Neuronal stem cell (in vitro differentiated cells): ENCODE measurements around the gene PPP4R2.

ENCODE experiments used
- DNase-seq: peaks from one replicate; pipeline ENCODE4 v3.0.0-alpha.2; 2013; ENCODE audit warnings: low spot score
- H2AFZ ChIP-seq: one replicate; pipeline ENCODE4 v1.6.1; 2013; ENCODE audit warnings: mild to moderate bottlenecking, low read length, inconsistent platforms
- H2AK5ac ChIP-seq: 2 replicates; pipeline ENCODE4 v1.6.1; 2013; ENCODE audit warnings: low read depth, mild to moderate bottlenecking, inconsistent platforms, low read length, moderate library complexity, mixed read lengths
- H2BK120ac ChIP-seq: 2 replicates; pipeline ENCODE4 v1.6.1; 2013; ENCODE audit warnings: low read depth, mild to moderate bottlenecking, inconsistent platforms, low read length, moderate library complexity, mixed read lengths
- H2BK12ac ChIP-seq: one replicate; pipeline ENCODE4 v1.6.1; 2013; ENCODE audit warnings: low read length, inconsistent platforms
- H2BK15ac ChIP-seq: 2 replicates; pipeline ENCODE4 v1.6.1; 2013; ENCODE audit warnings: mild to moderate bottlenecking, low read length, inconsistent platforms, mixed read lengths
- H2BK5ac ChIP-seq: one replicate; pipeline ENCODE4 v1.6.1; 2013; ENCODE audit warnings: inconsistent platforms, mild to moderate bottlenecking, low read length, moderate library complexity
- H3K14ac ChIP-seq: one replicate; pipeline ENCODE4 v1.6.1; 2013; ENCODE audit warnings: low read length, inconsistent platforms
- H3K18ac ChIP-seq: 2 replicates; pipeline ENCODE4 v1.6.1; 2013; ENCODE audit warnings: low read length, inconsistent platforms
- H3K23ac ChIP-seq: 2 replicates; pipeline ENCODE4 v1.6.1; 2013; ENCODE audit warnings: low read depth, mild to moderate bottlenecking, mixed read lengths, low read length, inconsistent platforms; ENCODE audit not compliant: poor library complexity
- H3K27ac ChIP-seq: replicated peaks from 3 replicates; pipeline ENCODE4 v1.5.1; 2013; ENCODE audit warnings: low read length, inconsistent platforms
- H3K27me3 ChIP-seq, 3 experiments: 2 replicates each; pipeline ENCODE4 v1.6.1; 2013; ENCODE audit warnings: low read length in 3 of 3, mild to moderate bottlenecking in 2 of 3, inconsistent platforms in 1 of 3, low read depth in 1 of 3, mixed read lengths in 1 of 3, moderate library complexity in 1 of 3; ENCODE audit not compliant: control insufficient read depth in 3 of 3, insufficient read depth in 3 of 3
- H3K36me3 ChIP-seq, 2 donors: replicated peaks in 1 of 2; 2 replicates each; pipeline ENCODE4 v1.6.1; 2013; ENCODE audit warnings: low read length in 2 of 2; ENCODE audit not compliant: control insufficient read depth in 2 of 2, insufficient read depth in 2 of 2
- H3K4ac ChIP-seq: 2 replicates; pipeline ENCODE4 v1.6.1; 2013; ENCODE audit warnings: inconsistent platforms, mild to moderate bottlenecking, low read length, moderate library complexity
- H3K4me1 ChIP-seq, 2 donors: 1 replicate in 1 of 2; 2 replicates in 1 of 2; pipeline ENCODE4 v1.6.1; 2013; ENCODE audit warnings: low read length in 2 of 2, low read depth in 1 of 2; ENCODE audit not compliant: control insufficient read depth in 2 of 2, insufficient read depth in 1 of 2
- H3K4me2 ChIP-seq: one replicate; pipeline ENCODE4 v1.6.1; 2013; ENCODE audit warnings: mild to moderate bottlenecking, low read length, inconsistent platforms; ENCODE audit not compliant: insufficient read depth, poor library complexity, severe bottlenecking
- H3K4me3 ChIP-seq, 2 donors: 2 replicates each; pipeline ENCODE4 v1.5.1; 2013; ENCODE audit warnings: low read length in 2 of 2, mild to moderate bottlenecking in 2 of 2, inconsistent platforms in 1 of 2, moderate library complexity in 1 of 2
- H3K79me1 ChIP-seq: one replicate; pipeline ENCODE4 v1.6.1; 2013; ENCODE audit warnings: low read depth, mild to moderate bottlenecking, inconsistent platforms, low read length, moderate library complexity
- H3K9ac ChIP-seq: one replicate; pipeline ENCODE4 v1.6.1; 2013; ENCODE audit warnings: mild to moderate bottlenecking, low read depth, low read length, inconsistent platforms; ENCODE audit not compliant: poor library complexity
- H3K9me3 ChIP-seq, 2 donors: replicated peaks in 1 of 2; 2 replicates each; pipeline versions ENCODE3 to v1.6.1; 2013; ENCODE audit warnings: low read length in 2 of 2, mild to moderate bottlenecking in 2 of 2, inconsistent platforms in 1 of 2, low read depth in 1 of 2, mixed read lengths in 1 of 2, moderate library complexity in 1 of 2; ENCODE audit not compliant: control insufficient read depth in 2 of 2, insufficient read depth in 1 of 2
- H4K8ac ChIP-seq: one replicate; pipeline ENCODE4 v1.6.1; 2013; ENCODE audit warnings: low read depth, mild to moderate bottlenecking, inconsistent platforms, low read length, moderate library complexity
- H4K91ac ChIP-seq: one replicate; pipeline ENCODE4 v1.6.1; 2013; ENCODE audit warnings: low read length, low read depth, mild to moderate bottlenecking, inconsistent platforms; ENCODE audit not compliant: poor library complexity
- WGBS, 2 donors: extraction: QIAGEN DNeasy Blood & Tissue Kit; methylation state at CpG; one replicate each; pipeline ENCODE4 v1.1.7; 2013; ENCODE audit warnings: missing lambda C conversion rate in 2 of 2, mixed read lengths in 1 of 2; ENCODE audit not compliant: insufficient read length in 2 of 2, insufficient replicate concordance in 1 of 2; ENCODE audit errors: extremely low coverage in 2 of 2; 5-methylcytosine and 5-hydroxymethylcytosine counted together

Gene PPP4R2

DNA sequence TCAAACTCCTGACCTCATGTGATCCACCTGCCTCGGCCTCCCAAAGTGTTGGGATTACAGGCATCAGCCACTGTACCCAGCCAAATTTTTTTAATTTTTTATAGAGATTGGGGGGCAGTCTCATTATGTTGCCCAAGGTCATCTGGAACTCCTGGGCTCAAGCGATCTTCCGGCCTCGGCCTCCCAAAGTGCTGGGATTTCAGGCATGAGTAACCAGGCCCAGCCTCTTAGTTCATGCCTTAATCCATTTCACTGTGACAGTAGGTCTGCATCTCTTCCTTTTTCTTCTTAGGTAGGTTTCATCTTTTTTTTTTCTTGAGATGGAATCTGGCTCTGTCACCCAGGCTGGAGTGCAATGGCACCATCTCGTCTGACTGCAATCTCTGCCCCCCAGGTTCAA lies 37.3 kb upstream of the PPP4R2 start:
- Histone ChIP-seq H3K23ac (no peak overlapping the region), H2BK15ac (no peak overlapping the region), H2BK12ac (no peak overlapping the region), H3K27ac (no peak overlapping the region), H2AK5ac (no peak overlapping the region), H3K27me3 (peaks cover 0 to 37% (median 0%) of the 10 kb centered on the region in 3 experiments), H4K91ac (no peak overlapping the region), H2AFZ (no peak overlapping the region), H3K36me3 (no peaks in the 10 kb centered on the region), H3K4me2 (no peak overlapping the region), H3K9ac (no peak overlapping the region), H3K4me3 (no peak overlapping the region), H2BK120ac (no peak overlapping the region), H3K4me1 (peaks cover 5 to 8% of the 10 kb centered on the region in 2 donors), H3K4ac (no peak overlapping the region), H3K18ac (no peak overlapping the region), H2BK5ac (no peak overlapping the region), H3K9me3 (no peaks in the 10 kb centered on the region), H3K14ac (no peak overlapping the region), H3K79me1 (no peaks in the 10 kb centered on the region), H4K8ac (no peak overlapping the region)
- no peak for DNase-seq
- no CpG with 5 or more reads among the region's 5 CpGs for WGBS, 2 donors

DNA sequence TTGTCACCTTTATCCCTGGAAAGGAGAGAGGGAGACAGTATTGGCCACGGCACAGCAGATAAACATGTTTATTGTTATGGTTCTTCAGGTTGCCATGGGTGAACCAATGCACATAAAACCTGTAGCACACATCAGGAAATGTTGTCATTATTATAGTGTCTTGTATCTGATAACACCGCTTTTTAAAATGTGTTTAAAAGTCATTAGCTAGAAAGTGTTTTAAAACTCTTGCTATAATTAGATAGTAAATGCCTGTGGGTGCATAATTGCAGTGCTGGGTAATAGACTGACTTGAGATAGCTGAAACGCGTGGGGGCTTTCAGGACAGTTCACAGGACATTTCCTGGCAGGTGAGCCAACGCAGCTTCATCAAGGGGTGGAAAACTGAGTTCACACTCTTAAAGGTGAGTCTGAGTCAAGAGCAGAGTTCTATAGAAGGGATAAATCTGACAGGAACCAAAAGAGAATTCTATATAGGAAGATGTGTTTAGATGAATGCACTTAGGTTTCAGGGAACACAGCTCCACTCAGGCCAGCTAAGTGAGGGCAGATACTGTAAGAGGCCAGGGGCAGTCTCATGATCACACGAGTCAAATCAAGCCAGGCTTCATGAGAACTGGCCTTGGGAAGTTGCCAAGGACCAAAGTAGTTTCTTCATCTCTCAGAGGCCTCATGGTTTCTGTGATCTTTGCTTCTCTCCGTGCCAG lies 35.6 kb upstream of the PPP4R2 start:
- H3K4ac ChIP-seq = no peak overlapping the region
- no peak overlapping the region for H3K27ac ChIP-seq
- peaks cover 3 to 5% of the 10 kb centered on the region in 2 donors for H3K4me1 ChIP-seq
- H3K27me3 ChIP-seq = peaks cover 0 to 33% (median 0%) of the 10 kb centered on the region in 3 experiments
- no peak overlapping the region for H2BK12ac ChIP-seq
- no peaks in the 10 kb centered on the region for H3K36me3 ChIP-seq
- no peak overlapping the region for H4K8ac ChIP-seq
- H3K9me3 ChIP-seq = no peaks in the 10 kb centered on the region
- no peak overlapping the region for H2BK120ac ChIP-seq
- no peaks in the 10 kb centered on the region for H3K79me1 ChIP-seq
- no peak overlapping the region for H3K9ac ChIP-seq
- H4K91ac ChIP-seq = no peak overlapping the region
- no peak overlapping the region for H3K4me3 ChIP-seq
- H2BK15ac ChIP-seq = no peak overlapping the region
- no peak for DNase-seq
- H2AFZ ChIP-seq = no peak overlapping the region
- no peak overlapping the region for H2BK5ac ChIP-seq
- H2AK5ac ChIP-seq = no peak overlapping the region
- no peak overlapping the region for H3K4me2 ChIP-seq
- WGBS, 2 donors = no CpG with 5 or more reads among the region's 7 CpGs
- no peak overlapping the region for H3K23ac ChIP-seq
- no peak overlapping the region for H3K14ac ChIP-seq
- H3K18ac ChIP-seq = no peak overlapping the region

DNA sequence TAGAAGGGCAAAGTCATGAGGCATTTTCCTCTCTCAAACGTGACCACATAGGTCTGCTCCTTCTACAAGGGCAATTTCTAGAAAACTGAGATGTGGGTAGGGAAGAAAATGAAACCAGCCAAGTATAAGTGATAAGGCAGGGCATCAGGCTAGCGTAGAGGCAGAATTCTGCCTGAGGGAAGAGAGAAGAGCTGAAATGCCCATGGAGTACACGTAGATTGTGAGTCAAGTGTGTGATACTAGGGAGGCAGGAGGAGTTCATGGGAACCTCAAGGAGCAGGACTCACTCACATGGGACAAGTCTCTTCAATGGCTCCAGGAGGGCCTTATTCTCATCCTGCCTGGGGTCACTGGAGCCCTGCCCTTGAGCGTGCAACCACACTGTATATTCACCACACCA lies 34.9 kb upstream of the PPP4R2 start:
- Histone ChIP-seq H3K4me2 (no peak overlapping the region), H3K4me3 (no peak overlapping the region), H2BK5ac (no peak overlapping the region), H2BK120ac (no peak overlapping the region), H3K4me1 (peaks cover 3 to 5% of the 10 kb centered on the region in 2 donors), H3K36me3 (no peaks in the 10 kb centered on the region), H2AK5ac (no peak overlapping the region), H4K8ac (no peak overlapping the region), H3K79me1 (no peaks in the 10 kb centered on the region), H3K27ac (no peak overlapping the region), H2BK15ac (no peak overlapping the region), H3K23ac (no peak overlapping the region), H3K4ac (no peak overlapping the region), H2AFZ (no peak overlapping the region), H3K14ac (no peak overlapping the region), H4K91ac (no peak overlapping the region), H3K18ac (no peak overlapping the region), H2BK12ac (no peak overlapping the region), H3K27me3 (peaks cover 0 to 33% (median 0%) of the 10 kb centered on the region in 3 experiments), H3K9me3 (no peaks in the 10 kb centered on the region), H3K9ac (no peak overlapping the region)
- WGBS, 2 donors = no CpG with 5 or more reads among the region's 4 CpGs
- DNase-seq = no peak

GRCh38 chr3:72962317-72962716 lies 34.3 kb upstream of the PPP4R2 start:
- Histone ChIP-seq H3K27ac (no peak overlapping the region), H3K4ac (no peak overlapping the region), H2BK12ac (no peak overlapping the region), H3K27me3 (peaks cover 0 to 33% (median 0%) of the 10 kb centered on the region in 3 experiments), H3K36me3 (no peaks in the 10 kb centered on the region), H3K9me3 (no peaks in the 10 kb centered on the region), H3K18ac (no peak overlapping the region), H3K9ac (no peak overlapping the region), H3K79me1 (no peaks in the 10 kb centered on the region), H4K91ac (no peak overlapping the region), H2AK5ac (no peak overlapping the region), H3K23ac (no peak overlapping the region), H3K4me2 (no peak overlapping the region), H2BK5ac (no peak overlapping the region), H2AFZ (no peak overlapping the region), H4K8ac (no peak overlapping the region), H3K14ac (no peak overlapping the region), H3K4me1 (peaks cover 0 to 5% of the 10 kb centered on the region in 2 donors), H2BK15ac (no peak overlapping the region), H2BK120ac (no peak overlapping the region), H3K4me3 (no peak overlapping the region)
- no peak for DNase-seq
